HepG2 (cell line): ENCODE results near the gene MSMP. TPM values are rescaled to one million over a fixed set of nuclear protein-coding genes. Genes with fewer than 3 reads are reported as not detected.

Experiments
- FOXA1 ChIP-seq, 2 experiments: fragments of 450-650 bp in 1 of 2; sonication (generic) in 1 of 2; formaldehyde crosslinking in 1 of 2; IDR thresholded peaks; 2 replicates each; pipeline versions ENCODE4 v1.4.0 to v1.6.1; 2016 to 2020; ENCODE audit warnings: missing genetic modification reagents in 1 of 2
- MED1 ChIP-seq: sonication (generic); formaldehyde crosslinking; IDR thresholded peaks from 2 replicates; pipeline ENCODE4 v1.4.0; 2020; ENCODE audit warnings: missing genetic modification reagents
- MED8 ChIP-seq: sonication (generic); formaldehyde crosslinking; IDR thresholded peaks from 2 replicates; pipeline ENCODE4 v1.8.1; 2023; ENCODE audit warnings: mild to moderate bottlenecking, missing genetic modification reagents; ENCODE audit not compliant: insufficient replicate concordance
- ZNF552 ChIP-seq: sonication (generic); formaldehyde crosslinking; IDR thresholded peaks from 2 replicates; pipeline ENCODE4 v1.9.0; 2022; ENCODE audit warnings: missing genetic modification reagents, mild to moderate bottlenecking, borderline replicate concordance
- ZNF609 ChIP-seq: sonication (generic); formaldehyde crosslinking; IDR thresholded peaks from 2 replicates; pipeline ENCODE4 v1.4.0; 2020; ENCODE audit warnings: mild to moderate bottlenecking, missing genetic modification reagents, borderline replicate concordance
- ZNF709 ChIP-seq: sonication (generic); formaldehyde crosslinking; IDR thresholded peaks from 2 replicates; pipeline ENCODE4 v1.5.0; 2020; ENCODE audit warnings: mild to moderate bottlenecking, missing genetic modification reagents
- ZNF740 ChIP-seq: sonication (generic); formaldehyde crosslinking; IDR thresholded peaks from 2 replicates; pipeline ENCODE4 v1.4.0; 2020; ENCODE audit warnings: missing genetic modification reagents
- polyA plus RNA-seq, 8 experiments: library from polyadenylated mRNA; depleted of rRNA in 3 of 8; stranded (reverse) in 7 of 8; unstranded in 1 of 8; fragments of >200 nt; fragmentation: Illumina TruSeq in 4 of 8; extraction: Trizol in 4 of 8; gene quantifications; 2 replicates each; pipeline versions ENCODE4 v1.2.1 to v1.2.3, GENCODE V29; 2011 to 2016; ENCODE audit warnings: low read depth in 4 of 8, missing spikeins in 1 of 8, mixed read lengths in 1 of 8; ENCODE audit not compliant: insufficient read depth in 1 of 8
- total RNA-seq, 5 experiments: library from RNA; depleted of rRNA; stranded (reverse); fragments of >200 nt; fragmentation: Illumina TruSeq; extraction: Trizol; gene quantifications; 2 replicates each; pipeline ENCODE4 v1.2.3, GENCODE V29; 2016; ENCODE audit warnings: low read depth in 1 of 5

The MSMP gene
- total and polyA plus RNA-seq, 2 of the 13 experiments (the other 11 are each of a cell fraction or from before 2014, with no cell fraction given) = 0.24 to 0.46 TPM

- TF ChIP-seq ZNF740 = no peak
- TF ChIP-seq ZNF609 = no peak
- no peak for TF ChIP-seq MED8 (CRISPR knock-in tag)
- no peak for TF ChIP-seq ZNF709 (CRISPR knock-in tag)
- no peak for TF ChIP-seq FOXA1 (IDR thresholded peaks at IDR 0.05)
- no peak for TF ChIP-seq FOXA1 (CRISPR knock-in tag; IDR thresholded peaks at IDR 0.05)
- no peak for TF ChIP-seq ZNF552 (CRISPR knock-in tag)
- TF ChIP-seq MED1 = no peak
Measured at GRCh38 chr9:35754264-35754663, at the start of gene MSMP (continued).
